DOHH2 (cell line): ENCODE data around the gene PCDHGB6.
"Not testable (repeated sequence)": the region's sequence is repeated elsewhere in the genome, so short reads cannot be mapped to it uniquely, and the experiment has no call there.

Source experiments
- H3F3A ChIP-seq: fragments of 200-600 bp; sonication (generic), shearing (Covaris generic); 2 replicates; pipeline ENCODE4 v1.6.0; 2016; ENCODE audit warnings: antibody characterized with exemption, mild to moderate bottlenecking; ENCODE audit not compliant: control insufficient read depth, insufficient read depth
- H3K27ac ChIP-seq: fragments of 200-600 bp; sonication (generic); 2 replicates; pipeline ENCODE4 v1.5.1; 2014; ENCODE audit warnings: low read depth, mild to moderate bottlenecking, low read length, moderate library complexity
- H3K27me3 ChIP-seq: fragments of 200-600 bp; sonication (generic); 2 replicates; pipeline ENCODE4 v1.6.1; 2014; ENCODE audit warnings: mild to moderate bottlenecking, low read length, mixed read lengths; ENCODE audit not compliant: control insufficient read depth
- H3K36me3 ChIP-seq: fragments of 200-600 bp; sonication (generic); 2 replicates; pipeline ENCODE4 v1.6.1; 2014; ENCODE audit warnings: mild to moderate bottlenecking, low read length, moderate library complexity, mixed read lengths; ENCODE audit not compliant: control insufficient read depth
- H3K4me1 ChIP-seq: fragments of 200-600 bp; sonication (generic); 2 replicates; pipeline ENCODE4 v1.6.1; 2014; ENCODE audit warnings: mild to moderate bottlenecking, low read length, mixed read lengths; ENCODE audit not compliant: control insufficient read depth
- H3K4me2 ChIP-seq: fragments of 200-600 bp; sonication (generic); 2 replicates; pipeline ENCODE4 v1.6.0; 2014; ENCODE audit warnings: mild to moderate bottlenecking, low read length, moderate library complexity
- H3K4me3 ChIP-seq: fragments of 200-600 bp; sonication (generic); 2 replicates; pipeline ENCODE4 v1.5.1; 2014; ENCODE audit warnings: mild to moderate bottlenecking, low read length, mixed read lengths
- H3K79me2 ChIP-seq: fragments of 200-600 bp; sonication (generic); 2 replicates; pipeline ENCODE4 v1.6.1; 2014; ENCODE audit warnings: mild to moderate bottlenecking, low read length, mixed read lengths; ENCODE audit not compliant: control insufficient read depth
- H3K9me2 ChIP-seq: fragments of 200-600 bp; sonication (generic); replicated peaks from 2 replicates; pipeline ENCODE4 v1.6.1; 2014; ENCODE audit warnings: mild to moderate bottlenecking, low read length, mixed read lengths; ENCODE audit not compliant: control insufficient read depth
- H3K9me3 ChIP-seq: fragments of 200-600 bp; sonication (generic); 2 replicates; pipeline ENCODE4 v1.6.1; 2014; ENCODE audit warnings: antibody characterized with exemption, low read length, mixed read lengths; ENCODE audit not compliant: control insufficient read depth, insufficient read depth
- H4K20me1 ChIP-seq: fragments of 200-600 bp; sonication (generic); 2 replicates; pipeline ENCODE4 v1.6.0; 2014; ENCODE audit warnings: low read depth, mild to moderate bottlenecking, antibody characterized with exemption, low read length, moderate library complexity; ENCODE audit not compliant: control insufficient read depth, insufficient read depth
- EZH2phosphoT487 ChIP-seq: fragments of 200-600 bp; sonication (generic); IDR thresholded peaks from 2 replicates; pipeline ENCODE4 v1.6.1; 2017; ENCODE audit warnings: borderline replicate concordance, mild to moderate bottlenecking, antibody characterized with exemption, low read length, moderate library complexity, mixed read lengths
- TF ChIP-seq, protein P1 (sequence below): fragments of 200-600 bp; sonication (generic); IDR thresholded peaks from one replicate; pipeline ENCODE4 v1.5.1; 2014; ENCODE audit warnings: antibody characterized with exemption, mild to moderate bottlenecking, low read depth, low read length; ENCODE audit not compliant: poor library complexity, severe bottlenecking

The PCDHGB6 gene

DNA sequence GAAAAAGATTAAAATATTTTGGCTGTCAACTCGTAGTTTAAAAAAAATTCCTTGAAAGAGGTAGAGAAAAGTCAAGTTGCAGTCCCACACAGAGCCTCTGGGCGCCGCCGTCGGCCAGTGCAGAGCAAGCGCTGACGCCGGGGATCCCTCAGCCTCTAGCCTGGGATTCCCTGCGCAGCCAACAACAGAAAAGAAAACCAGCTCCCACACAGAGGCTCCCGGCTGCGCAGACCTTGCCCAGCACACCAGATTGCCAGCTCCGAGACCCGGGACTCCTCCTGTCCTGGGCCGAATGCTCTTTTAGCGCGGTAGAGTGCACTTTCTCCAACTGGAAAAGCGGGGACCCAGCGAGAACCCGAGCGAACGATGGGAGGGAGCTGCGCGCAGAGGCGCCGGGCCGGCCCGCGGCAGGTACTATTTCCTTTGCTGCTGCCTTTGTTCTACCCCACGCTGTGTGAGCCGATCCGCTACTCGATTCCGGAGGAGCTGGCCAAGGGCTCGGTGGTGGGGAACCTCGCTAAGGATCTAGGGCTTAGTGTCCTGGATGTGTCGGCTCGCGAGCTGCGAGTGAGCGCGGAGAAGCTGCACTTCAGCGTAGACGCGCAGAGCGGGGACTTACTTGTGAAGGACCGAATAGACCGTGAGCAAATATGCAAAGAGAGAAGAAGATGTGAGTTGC is 9.8 kb downstream of the PCDHGB6 start, which contains the start of gene PCDHGB7:
TSS of gene PCDHGB7 (plus strand) at position 184 of the 679 bp plus-strand sequence. CDS start at position 367, 183 bp downstream.
- not testable (repeated sequence) for H3K27me3 ChIP-seq, H3K9me2 ChIP-seq, H3K4me2 ChIP-seq, H3K4me1 ChIP-seq, H4K20me1 ChIP-seq, H3K27ac ChIP-seq, H3F3A ChIP-seq, H3K79me2 ChIP-seq, H3K4me3 ChIP-seq
- H3K36me3 ChIP-seq, result peaks cover 19% of the 10 kb centered on the region
- peaks cover 45% of the 10 kb centered on the region; the same call in 1 of the 2 replicates for H3K9me3 ChIP-seq

DNA sequence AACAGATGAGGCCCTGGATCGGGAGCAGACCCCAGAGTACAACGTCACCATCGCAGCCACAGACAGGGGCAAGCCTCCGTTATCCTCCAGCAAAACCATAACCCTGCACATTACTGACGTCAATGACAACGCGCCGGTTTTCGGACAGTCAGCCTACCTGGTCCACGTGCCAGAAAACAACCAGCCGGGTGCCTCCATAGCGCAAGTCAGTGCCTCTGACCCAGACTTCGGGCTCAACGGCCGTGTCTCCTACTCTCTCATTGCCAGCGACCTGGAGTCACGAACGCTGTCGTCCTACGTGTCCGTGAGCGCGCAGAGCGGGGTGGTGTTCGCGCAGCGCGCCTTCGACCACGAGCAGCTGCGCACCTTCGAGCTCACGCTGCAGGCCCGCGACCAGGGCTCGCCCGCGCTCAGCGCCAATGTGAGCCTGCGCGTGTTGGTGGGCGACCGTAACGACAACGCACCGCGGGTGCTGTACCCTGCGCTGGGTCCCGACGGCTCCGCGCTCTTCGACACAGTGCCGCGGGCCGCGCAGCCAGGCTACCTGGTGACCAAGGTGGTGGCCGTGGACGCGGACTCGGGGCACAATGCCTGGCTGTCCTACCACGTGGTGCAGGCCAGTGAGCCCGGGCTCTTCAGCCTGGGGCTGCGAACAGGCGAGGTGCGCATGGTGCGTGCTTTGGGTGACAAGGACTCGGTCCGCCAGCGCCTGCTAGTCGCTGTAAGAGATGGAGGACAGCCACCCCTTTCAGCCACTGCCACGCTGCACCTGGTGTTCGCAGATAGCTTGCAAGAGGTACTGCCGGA is 11.5 kb downstream of the PCDHGB6 start:
- H3F3A ChIP-seq, result no peaks in the 10 kb centered on the region
- no peaks in the 10 kb centered on the region for H4K20me1 ChIP-seq
- no peak overlapping the region for H3K27ac ChIP-seq
- H3K9me3 ChIP-seq, result peaks cover 45% of the 10 kb centered on the region; the same call in 1 of the 2 replicates
- TF ChIP-seq EZH2phosphoT487, result no peak
- TF ChIP-seq, protein P1, sequence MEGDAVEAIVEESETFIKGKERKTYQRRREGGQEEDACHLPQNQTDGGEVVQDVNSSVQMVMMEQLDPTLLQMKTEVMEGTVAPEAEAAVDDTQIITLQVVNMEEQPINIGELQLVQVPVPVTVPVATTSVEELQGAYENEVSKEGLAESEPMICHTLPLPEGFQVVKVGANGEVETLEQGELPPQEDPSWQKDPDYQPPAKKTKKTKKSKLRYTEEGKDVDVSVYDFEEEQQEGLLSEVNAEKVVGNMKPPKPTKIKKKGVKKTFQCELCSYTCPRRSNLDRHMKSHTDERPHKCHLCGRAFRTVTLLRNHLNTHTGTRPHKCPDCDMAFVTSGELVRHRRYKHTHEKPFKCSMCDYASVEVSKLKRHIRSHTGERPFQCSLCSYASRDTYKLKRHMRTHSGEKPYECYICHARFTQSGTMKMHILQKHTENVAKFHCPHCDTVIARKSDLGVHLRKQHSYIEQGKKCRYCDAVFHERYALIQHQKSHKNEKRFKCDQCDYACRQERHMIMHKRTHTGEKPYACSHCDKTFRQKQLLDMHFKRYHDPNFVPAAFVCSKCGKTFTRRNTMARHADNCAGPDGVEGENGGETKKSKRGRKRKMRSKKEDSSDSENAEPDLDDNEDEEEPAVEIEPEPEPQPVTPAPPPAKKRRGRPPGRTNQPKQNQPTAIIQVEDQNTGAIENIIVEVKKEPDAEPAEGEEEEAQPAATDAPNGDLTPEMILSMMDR, result no peak
- no peak overlapping the region for H3K4me2 ChIP-seq
- H3K9me2 ChIP-seq, result no peaks in the 10 kb centered on the region
- H3K27me3 ChIP-seq, result no peaks in the 10 kb centered on the region
- peaks cover 5% of the 10 kb centered on the region; the same call in 1 of the 2 replicates for H3K36me3 ChIP-seq
- H3K4me3 ChIP-seq, result no peak overlapping the region
- 0 out of 2 replicates have a peak, but pooled peaks cover 3% of the 10 kb centered on the region for H3K4me1 ChIP-seq
- H3K79me2 ChIP-seq, result no peaks in the 10 kb centered on the region

DNA sequence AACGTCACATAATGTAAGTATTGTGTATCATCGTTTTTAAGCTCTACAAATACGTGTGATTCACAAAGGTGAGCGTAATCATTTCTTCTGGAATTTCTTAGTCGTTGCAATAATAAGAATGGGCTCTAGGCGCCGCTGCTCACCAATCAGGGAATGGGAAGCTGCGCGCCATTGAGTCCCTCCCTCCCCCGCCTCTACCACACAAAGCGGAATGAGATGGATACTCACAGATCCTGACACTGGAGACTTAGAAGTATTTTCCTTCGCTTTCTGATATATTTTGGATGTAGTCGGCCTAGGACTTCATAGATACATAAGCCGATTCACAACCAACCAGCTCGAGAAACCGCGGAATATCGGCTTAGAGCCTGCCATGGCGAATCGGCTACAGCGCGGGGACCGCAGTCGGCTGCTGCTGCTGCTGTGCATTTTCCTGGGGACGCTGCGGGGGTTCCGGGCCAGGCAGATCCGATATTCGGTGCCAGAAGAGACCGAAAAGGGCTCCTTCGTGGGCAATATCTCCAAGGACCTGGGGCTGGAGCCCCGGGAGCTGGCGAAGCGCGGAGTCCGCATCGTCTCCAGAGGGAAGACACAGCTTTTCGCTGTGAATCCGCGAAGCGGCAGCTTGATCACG is 13.2 kb downstream of the PCDHGB6 start, which contains the start of gene PCDHGA11:
TSS of gene PCDHGA11 (plus strand) at position 197 of the 634 bp plus-strand sequence. CDS start at position 374, 177 bp downstream.
- Histone ChIP-seq H3K9me2 (no peaks in the 10 kb centered on the region), H3K79me2 (no peaks in the 10 kb centered on the region), H3K9me3 (peaks cover 43% of the 10 kb centered on the region; the same call in 1 of the 2 replicates), H3K27ac (no peak within 1 kb of the TSS), H4K20me1 (no peaks in the 10 kb centered on the region), H3F3A (no peaks in the 10 kb centered on the region; the same call in 1 of the 2 replicates), H3K4me2 (peak within 1 kb of the TSS; percentile 58), H3K4me3 (peak within 1 kb of the TSS; percentile 64), H3K27me3 (no peaks in the 10 kb centered on the region), H3K36me3 (peaks cover 4% of the 10 kb centered on the region; the same call in 1 of the 2 replicates), H3K4me1 (0 out of 2 replicates have a peak, but pooled peaks cover 3% of the 10 kb centered on the region)
- TF ChIP-seq, protein P1, result peak; percentile 68
- TF ChIP-seq EZH2phosphoT487, result no peak
